Fibroblast of skin of right quadriceps (primary cell): ENCODE data around the gene KRTAP10-2.
"Not testable (repeated sequence)": the region's sequence is repeated elsewhere in the genome, so short reads cannot be mapped to it uniquely, and the experiment has no call there.

ENCODE experiments used
- DNase-seq: peaks from one replicate; pipeline ENCODE4 v3.0.0-alpha.2; 2013

KRTAP10-2 gene

DNA sequence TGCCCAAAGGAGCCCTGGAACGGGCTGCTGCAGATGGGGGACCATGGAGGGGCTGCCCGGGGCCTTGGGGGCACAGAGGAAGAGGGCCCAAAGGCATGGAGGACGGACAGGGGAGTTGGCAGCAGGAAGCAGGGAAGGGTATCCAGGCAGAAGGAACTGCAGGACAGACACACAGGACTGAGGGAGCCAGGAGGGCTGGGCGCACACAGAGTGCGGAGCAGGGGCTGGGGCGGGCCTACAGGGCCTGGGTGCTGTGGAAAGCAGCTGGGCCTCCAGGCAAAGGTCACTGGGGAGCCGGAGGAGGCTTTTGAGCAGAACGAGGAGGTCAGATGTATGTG lies 39.4 kb downstream of the KRTAP10-2 start:
- no peak for DNase-seq

DNA sequence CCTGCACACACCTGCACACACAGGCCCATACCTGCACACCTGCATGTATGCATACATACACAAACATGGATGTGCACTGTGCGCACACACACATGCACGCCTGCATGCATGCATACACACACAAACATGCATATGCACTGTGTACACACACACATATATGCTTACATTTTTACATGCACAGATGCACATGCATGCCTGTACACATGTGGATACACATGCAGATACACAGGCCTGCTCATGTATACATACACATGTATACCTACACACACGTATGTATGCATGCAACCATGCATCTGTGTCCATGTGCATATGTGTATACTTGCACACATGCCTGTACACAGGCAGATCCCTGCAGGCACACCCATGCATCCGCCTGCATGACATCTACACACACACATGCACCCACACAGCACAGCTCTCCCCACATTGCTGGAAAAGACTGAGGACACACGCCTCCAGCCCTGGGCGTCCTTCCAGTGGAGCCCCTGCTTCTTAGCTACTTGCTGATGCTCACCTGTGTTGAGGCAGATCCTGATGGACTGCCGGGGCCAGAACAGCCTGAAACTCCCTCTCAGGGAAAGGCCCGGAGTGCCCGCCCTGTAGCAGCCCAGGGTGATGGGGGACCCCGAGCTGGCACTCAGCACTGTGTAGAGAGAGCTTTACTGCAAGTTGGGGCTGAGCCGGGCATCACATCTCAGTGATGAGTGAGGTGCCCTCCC lies 39.9 kb downstream of the KRTAP10-2 start:
- DNase-seq, result no peak

DNA sequence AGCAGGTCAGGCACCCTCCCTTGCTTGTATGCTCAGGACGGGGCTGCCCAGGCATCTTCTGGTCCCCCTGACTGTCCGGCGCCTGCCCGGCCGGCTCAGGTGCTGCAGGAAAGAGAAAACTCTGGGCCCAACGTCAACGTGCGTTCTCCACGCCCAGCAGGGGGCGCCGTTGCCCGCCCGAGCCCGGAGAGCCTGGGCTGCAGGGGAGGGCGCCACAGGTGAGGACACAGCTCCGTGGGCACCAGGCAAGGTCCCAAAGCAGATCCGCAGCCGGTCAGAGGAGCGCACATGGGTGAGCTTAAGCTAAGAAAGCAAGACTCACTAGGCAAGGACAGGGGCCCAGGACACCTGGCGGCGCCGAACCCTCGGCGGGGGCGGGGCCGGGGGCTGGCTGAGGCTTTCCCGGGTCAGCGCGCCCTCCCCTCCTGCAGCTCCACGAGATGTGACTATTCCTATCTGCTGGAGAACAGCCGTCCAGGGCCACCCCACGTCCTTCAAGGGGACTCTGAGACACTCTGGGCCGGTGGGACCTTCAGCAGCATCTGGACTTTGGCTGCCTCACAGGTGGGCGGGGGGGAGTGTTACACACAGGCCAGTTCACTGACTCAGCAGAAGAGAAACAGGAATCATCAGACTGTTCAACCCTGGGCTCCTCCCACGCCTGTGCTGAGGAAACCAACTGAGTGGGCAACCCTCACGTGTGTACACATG lies 40.6 kb downstream of the KRTAP10-2 start:
- DNase-seq, result peak; percentile 17

DNA sequence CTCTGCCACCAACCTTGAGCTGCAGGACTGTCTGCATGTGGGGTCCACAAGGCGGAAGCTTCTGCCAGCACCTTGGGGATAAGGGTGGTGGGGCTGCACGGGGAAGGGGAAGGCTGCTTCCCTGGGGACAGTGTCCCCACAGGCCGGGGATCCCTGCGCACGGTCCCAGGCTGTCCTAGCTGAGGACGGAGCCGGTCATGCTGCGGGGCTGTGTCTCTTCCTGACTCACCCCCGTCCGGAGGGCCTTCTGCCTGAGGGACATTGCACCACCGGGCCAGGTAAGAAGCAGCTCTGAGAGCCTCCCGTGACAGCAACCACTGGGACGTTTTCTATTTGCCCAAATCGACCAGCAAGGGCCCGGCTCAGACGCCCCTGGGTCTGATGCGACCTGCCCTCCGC lies 41.2 kb downstream of the KRTAP10-2 start:
- DNase-seq, result no peak

DNA sequence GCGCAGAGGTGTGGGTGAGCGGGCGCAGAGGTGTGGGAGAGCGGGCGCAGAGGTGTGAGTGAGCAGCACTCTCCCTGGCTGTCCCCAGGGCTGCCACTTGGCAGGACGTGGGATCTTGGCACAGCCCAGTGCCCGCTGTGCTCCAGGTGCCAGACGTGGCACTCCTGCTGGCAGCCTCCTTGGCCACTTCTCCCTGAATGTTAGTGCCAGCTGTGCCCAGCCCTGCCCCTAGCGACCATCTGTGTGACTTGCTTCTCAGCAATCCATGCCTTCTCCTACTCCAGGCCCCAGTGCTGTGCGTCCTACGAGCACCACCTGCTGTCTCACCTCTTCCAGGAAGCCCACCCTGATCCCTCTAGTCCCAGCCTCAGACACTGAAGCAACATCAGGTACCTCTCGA lies 41.8 kb downstream of the KRTAP10-2 start:
- DNase-seq, result no peak

DNA sequence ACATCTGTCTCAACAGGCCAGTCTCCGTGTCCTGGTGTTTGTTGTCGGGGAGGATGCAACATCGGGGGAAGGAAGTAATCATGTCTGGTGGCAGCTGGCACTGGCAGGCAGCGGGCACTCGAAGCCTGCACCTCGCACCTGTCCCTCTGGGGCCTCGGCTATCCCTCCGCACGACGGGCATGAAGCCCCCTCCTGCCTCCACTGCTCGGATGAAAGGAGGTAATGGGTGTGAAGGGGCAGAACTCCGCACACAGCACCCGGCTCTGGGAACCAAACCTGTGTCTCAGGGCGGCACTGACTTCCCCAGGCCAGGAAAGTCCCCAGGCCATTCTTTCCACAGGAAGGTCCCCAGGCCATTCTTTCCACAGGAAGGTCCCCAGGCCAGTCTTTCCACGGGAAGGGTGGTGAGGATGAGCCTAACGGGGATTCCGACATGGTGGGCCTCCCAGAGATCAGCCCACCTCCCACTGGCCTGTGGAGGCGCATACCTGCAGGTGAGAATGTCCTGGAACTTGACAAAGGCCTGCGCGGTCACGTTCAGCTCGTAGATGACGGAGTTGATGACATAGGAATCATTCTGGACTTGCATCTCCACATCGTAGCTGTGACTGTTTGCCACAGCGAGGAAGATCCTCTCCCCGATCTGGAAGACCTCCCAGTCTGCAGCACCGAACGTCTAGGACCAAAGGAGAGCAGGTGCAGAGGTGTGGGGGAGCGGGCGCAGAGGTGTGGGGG lies 42.4 kb downstream of the KRTAP10-2 start:
- no peak for DNase-seq

DNA sequence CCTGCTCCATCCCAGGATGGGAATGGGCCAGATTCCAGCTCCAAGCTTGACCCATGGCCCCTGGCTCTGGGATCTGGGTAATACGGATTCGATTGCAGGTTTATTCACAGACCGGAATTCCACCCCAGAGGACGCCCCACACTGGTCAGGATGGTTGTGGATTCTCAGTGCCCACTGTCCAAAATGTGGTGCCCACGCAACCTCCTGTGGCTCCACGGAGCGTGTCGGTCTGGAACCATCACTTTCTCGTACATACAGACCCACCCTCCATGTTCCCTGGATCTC lies 42.9 kb downstream of the KRTAP10-2 start:
- no peak for DNase-seq

DNA sequence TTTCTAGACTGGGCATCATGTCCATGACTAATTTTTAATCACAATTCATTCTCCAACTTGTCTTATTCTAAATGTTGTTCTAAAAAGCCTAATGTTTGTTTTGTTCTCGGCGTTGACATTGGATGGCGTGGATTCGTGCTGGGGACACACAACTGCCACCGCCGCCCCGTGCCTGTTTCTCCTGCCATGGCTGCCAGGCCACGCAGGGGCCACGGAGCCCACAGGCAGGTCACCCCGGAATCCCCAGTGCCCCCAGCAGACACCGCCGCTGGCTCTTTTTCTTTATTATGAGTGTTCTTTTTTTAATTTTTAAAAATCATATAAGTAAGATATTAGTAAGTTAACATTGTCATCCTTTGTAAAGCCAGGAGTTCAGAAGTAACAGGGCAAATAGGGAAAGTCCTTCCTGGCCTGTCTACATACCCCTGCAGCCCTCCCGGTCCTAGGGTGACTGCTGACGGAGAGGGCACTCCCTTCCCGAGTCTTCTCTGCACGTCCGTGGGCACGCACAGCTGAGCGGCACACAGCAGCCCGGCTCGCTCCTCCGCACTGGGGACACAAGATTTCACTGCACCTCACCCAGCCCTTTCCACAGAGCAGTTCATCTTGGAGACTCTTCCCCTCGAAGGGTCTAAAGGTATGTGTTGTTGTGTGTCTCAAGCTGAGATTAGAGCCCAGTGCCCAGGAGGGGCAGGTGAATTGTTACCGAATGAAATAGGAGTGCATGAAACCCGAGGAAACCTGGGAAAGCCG lies 43.5 kb downstream of the KRTAP10-2 start:
- DNase-seq, result no peak

DNA sequence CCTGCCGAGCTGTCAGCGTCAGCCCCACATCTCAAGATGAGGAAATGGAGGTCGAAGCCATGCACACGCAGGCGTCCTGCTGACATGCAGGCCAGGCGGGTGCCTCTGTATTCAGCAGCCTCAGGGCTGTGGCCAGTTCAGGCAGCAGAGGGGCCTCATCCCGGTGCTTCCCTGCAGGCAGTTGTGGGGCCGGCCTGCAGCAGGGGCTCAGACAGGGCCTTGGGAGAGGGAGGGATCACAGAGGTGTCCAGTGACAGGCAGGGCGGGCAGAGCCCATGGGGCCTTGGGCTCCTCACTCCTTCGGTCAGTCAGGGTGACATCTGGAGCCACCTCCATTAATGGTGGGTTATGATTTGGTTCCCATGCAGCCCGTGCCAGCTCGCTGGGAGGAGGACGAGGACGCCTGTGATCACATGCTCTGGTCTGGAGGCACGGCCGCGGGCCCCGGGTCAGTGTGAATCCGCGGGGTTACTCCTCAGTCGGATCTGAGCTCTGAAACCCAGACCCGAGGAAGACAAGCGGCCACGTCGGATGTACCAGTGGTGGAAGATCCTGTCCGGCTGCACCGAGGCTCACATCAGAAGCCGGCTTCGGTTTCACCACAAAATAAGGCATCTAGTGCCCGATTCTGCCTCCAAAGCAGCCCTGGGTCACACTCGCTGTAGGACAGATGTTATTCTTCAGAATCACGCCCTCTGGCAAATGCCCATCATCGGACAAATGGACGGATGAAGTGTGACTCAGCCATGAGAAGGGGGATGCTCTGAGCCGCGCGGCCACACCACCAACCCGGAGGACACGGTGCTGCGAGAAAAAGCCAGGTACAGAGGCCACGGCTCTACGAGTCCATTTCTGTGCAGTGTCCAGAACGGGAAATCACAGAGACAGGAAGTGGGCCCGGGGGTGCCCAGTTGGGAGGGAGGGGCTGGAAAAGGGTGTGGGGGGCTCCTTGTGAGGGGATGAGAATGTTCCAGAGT lies 44.7 kb downstream of the KRTAP10-2 start:
- no peak for DNase-seq

DNA sequence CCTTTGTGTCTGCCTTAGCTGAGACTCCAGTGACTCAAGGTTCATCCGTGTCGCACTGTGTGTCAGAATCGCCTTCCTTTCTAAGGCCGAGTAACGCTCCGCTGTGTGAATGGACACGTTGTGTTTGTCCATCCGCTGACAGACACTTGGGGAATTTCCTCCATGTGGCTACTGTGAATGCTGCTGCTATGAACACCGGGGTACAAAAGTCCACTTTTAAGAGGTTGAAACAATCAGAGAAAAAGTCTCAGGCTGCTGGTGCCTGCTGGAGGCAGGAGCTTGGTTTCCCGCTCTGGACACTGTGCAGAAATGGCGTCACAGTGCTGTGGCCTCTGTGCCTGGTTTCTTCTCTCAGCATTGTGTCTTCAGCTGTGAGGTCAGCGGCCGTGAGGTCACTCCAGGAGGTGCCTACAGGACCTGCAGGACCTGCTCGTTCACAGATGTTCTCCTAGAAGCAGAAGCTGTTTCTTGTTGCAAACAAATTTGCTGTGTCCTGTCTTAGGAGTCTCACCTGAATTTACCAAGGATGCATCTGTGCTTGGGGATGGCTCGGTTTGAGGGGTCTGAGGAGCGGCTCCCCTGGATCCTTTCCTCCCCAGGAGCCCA lies 45.5 kb downstream of the KRTAP10-2 start:
- DNase-seq, result no peak

DNA sequence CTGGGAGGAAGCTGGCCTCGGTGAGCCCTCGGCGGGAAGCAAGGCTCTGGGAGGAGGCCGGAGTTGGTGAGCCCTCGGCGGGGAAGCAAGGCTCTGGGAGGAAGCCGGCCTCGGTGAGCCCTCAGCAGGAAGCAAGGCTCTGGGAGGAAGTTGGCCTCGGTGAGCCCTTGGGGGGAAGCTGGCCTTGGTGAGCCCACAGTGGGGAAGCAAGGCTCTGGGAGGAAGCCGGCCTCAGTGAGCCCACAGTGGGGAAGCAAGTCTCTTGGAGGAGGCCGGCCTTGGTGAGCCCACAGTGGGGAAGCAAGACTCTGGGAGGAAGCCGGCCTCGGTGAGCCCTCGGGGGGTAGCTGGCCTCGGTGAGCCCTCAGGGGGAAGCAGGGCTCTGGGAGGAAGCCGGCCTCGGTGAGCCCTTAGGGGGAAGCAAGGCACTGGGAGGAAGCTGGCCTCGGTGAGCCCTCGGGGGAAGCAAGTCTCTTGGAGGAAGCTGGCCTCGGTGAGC lies 47.4 kb downstream of the KRTAP10-2 start:
- no peak for DNase-seq

DNA sequence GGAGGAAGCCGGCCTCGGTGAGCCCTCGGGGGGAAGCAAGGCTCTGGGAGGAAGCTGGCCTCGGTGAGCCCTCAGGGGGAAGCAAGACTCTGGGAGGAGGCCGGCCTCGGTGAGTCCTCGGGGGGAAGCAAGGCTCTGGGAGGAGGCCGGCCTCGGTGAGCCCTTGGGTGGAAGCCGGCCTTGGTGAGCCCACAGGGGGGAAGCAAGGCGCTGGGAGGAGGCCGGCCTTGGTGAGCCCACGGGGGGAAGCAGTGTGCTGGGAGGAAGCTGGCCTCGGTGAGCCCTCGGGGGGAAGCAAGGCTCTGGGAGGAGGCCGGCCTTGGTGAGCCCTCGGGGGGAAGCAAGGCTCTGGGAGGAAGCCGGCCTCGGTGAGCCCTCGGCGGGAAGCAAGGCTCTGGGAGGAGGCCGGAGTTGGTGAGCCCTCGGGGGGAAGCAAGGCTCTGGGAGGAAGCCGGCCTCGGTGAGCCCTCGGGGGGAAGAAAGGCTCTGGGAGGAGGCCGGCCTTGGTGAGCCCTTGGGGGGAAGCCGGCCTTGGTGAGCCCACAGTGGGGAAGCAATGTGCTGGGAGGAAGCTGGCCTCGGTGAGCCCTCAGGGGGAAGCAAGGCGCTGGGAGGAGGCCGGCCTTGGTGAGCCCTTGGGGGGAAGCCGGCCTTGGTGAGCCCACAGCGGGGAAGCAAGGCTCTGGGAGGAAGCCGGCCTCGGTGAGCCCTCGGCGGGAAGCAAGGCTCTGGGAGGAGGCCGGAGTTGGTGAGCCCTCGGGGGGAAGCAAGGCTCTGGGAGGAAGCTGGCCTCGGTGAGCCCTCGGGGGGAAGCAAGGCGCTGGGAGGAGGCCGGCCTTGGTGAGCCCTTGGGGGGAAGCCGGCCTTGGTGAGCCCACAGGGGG lies 48.1 kb downstream of the KRTAP10-2 start:
- DNase-seq, result not testable (repeated sequence)

DNA sequence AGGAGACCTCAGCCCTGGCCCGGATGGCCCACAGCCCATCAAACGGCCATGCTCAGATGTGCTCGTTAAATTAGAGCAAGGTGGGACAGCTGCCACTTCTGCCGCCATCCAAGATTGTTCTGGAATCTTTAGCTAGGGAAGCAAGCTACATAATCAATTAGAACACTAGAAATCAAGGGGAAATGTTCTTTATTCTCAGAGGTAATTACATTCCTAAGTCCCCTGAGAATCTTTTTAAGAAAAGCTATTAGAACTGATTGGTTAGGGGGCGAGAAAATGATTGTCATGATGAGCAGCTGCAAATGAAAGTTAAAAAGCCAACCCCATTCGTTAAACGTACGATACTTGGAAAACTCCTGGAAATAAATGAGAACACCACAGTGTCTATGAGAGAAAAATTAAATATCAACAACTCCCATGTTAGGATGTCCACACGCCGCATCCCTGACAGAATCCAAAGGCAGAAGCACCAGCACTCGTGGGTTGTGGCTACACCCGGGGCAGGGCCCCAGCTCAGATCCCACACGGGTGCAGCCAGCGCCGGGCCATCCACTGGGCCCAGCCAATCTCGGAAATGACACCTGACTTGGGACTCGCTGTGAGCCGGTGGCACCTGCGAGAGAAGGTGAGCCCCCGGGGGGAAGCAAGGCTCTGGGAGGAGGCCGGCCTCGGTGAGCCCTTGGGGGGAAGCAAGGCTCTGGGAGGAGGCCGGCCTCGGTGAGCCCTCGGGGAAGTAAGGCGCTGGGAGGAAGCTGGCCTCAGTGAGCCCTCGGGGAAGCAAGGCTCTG lies 48.9 kb downstream of the KRTAP10-2 start:
- DNase-seq, result no peak
